GM12892 (cell line): Measurements from ENCODE around the gene DOK6.
"Not testable (repeated sequence)": the region's sequence is repeated elsewhere in the genome, so short reads cannot be mapped to it uniquely, and the experiment has no call there.

Source experiments
- DNase-seq: peaks from one replicate; pipeline ENCODE4 v3.0.0; 2011; ENCODE audit not compliant: insufficient read length
- FAIRE-seq: peaks from 2 replicates; lab custom pipeline; 2011; peaks lifted over from hg19 to GRCh38; lab: Jason Lieb, UNC
- POLR2A ChIP-seq: IDR thresholded peaks from 2 replicates; pipeline ENCODE4 v1.6.1; 2011; ENCODE audit warnings: low read depth, low read length, control low read depth
- POLR2AphosphoS5 ChIP-seq: IDR thresholded peaks from 2 replicates; pipeline ENCODE4 v1.6.1; 2011; ENCODE audit warnings: low read depth, low read length, control low read depth
- TAF1 ChIP-seq: IDR thresholded peaks from 2 replicates; pipeline ENCODE4 v1.6.1; 2011; ENCODE audit warnings: low read depth, mild to moderate bottlenecking, control low read depth, low read length, borderline replicate concordance

DOK6 gene

DNA sequence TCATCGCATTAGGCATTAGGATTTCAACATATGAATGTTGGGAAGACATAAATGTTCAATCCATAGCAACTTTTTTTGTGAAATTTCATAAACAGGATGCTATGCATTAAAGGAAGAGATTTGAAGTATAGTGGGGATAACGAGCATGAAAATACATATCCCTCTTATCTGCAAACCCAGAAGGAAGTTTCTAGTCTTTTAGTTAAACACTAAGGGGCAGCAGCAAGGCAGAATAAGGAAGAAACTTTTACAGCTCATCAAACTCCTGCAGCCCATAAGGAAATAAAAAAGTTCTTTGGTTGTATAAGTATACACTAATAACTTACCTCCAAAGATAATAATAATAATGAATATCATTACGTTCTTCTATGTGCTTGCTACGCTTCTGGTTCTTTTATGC, 465.5 kb downstream of the DOK6 start:
- FAIRE-seq (no peak), DNase-seq (no peak)
- no peak for TF ChIP-seq TAF1
- no peak for TF ChIP-seq POLR2AphosphoS5
- TF ChIP-seq POLR2A, result no peak

DNA sequence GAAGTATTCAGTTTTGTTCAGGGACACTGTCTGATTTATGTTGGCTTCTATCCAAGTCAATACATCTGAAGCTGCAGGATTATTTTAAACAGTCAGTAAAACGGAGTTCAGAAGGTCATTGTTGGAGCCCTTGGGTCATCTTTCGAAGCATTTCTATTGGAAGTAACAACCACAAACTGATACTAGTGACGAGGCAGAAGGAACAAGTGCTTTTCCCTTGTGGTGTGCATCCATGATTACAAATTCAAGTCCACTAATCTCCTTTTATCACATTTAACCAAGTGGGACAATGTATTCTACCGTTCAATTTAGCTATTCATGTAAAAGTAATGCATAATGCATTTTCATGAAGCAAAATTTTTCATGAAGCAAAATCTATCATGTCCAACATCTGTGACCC, 470.0 kb downstream of the DOK6 start:
- DNase-seq (no peak), FAIRE-seq (no peak)
- TF ChIP-seq TAF1 (no peak), POLR2A (no peak), POLR2AphosphoS5 (no peak)

DNA sequence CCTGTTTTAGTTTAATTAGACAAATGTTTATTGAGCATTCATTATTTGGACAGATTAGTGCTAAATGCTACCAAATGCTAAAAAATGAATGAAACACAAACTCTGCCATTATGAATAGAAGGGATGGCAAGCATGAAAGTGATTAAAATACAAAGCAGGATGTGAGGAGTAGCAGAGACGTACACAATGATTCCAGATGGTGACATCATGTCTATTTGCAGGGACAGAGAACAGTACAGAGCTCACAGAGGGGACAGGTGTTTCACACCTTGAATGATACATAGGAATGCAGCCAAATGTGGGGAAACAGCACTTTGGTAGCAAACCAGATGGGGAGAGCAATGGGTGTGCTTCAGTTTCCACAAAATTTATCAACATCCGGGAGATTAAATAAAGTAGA, 470.7 kb downstream of the DOK6 start:
- peak; percentile 48 for FAIRE-seq
- no peak for TF ChIP-seq TAF1
- no peak for DNase-seq

DNA sequence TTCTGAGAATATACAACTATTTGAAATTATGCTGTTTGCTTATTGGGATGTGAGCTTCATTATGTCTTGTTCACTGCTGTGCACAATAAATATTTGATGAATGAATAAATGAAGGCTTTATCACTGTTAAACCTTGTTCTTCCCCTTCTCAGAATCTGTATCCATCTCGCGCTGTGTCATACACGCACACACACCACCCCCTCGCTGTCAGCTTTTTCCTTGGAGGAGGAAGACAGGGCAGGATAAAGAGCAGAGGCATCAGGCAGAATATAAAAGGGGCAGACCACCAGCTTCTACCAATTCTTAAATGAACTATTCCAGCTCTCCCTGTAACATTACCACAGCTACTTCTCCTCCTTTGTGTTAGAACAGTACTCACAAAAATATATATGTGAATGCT, 472.0 kb downstream of the DOK6 start:
- DNase-seq, result no peak
- FAIRE-seq, result no peak
- TF ChIP-seq POLR2A, result no peak
- TF ChIP-seq POLR2AphosphoS5, result no peak
- TF ChIP-seq TAF1, result no peak

DNA sequence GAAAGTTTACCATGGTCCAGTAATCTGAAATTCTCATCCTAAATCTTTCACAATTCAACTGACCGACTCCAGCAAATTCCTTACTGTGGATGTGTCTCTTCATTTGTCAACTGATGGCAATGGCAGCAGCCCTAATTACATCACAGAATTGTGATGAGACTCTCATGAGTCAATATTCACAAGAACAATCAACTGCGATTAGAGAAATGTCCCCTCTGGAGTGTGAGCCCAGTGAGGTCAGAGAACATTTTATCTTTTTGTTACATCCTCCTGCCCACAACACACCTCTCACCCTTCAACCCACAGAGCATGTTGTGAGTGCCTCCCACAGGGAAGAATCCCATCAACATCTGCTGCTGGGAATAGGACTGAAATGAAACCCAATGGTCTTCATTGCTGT, 473.4 kb downstream of the DOK6 start:
- FAIRE-seq (no peak), DNase-seq (no peak)
- TF ChIP-seq POLR2AphosphoS5, result no peak
- no peak for TF ChIP-seq POLR2A
- TF ChIP-seq TAF1, result no peak

DNA sequence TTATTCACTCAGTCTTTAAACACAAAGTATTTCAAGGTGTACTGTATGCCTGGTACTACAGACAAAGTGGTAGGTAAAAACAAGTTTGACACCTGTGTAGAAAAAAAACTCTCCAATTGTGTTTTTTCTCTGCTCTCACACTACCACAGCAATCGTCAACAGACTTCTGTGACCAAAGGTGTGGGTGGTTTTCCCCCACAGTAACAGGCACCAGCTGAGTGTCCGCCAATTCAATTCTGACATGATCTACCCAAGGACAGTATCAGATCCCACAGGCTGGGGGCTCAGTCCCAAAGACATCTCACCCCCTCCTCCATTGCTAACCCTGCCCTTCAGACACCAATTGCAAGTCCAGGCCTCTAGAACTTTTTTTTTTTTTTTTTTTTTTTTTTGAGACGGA, 475.8 kb downstream of the DOK6 start:
- no peak for FAIRE-seq
- no peak for DNase-seq
- TF ChIP-seq POLR2A, result no peak
- no peak for TF ChIP-seq TAF1
- TF ChIP-seq POLR2AphosphoS5, result no peak

DNA sequence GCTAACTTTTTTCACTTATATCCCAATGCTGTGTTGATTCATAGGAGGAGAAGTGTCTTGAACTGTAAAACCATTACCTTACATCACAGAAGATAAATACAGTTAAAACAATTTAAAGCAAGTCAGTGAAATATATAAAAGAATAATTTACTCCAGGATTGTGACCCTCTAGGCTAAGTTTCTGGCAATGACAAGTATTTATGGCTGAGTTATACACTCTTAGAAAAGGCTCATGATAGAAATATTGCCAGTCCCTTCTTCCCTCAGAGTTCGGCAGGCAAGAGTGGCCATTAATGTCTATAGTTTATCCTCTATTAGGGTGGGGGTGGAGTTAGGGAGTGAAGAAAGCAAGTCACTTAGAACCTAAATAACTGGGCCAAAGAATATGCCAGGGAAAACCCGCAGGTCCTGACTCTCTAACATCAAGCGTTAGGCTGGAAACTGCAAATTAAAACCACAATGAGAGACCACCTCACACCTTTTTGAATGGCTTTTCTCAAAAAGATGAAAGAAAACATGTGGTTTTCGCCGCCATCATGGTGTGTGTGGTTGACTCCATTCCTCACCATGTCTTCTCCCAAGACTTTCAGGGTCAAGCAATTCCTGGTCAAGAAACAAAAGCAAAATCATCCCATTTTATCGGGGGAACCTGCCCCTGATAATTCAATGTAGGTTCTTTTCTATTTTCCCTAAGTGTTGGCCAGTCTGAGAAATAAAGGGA, 477.7 kb downstream of the DOK6 start:
- FAIRE-seq (no peak), DNase-seq (no peak)
- TF ChIP-seq POLR2A (no peak), POLR2AphosphoS5 (no peak), TAF1 (no peak)

DNA sequence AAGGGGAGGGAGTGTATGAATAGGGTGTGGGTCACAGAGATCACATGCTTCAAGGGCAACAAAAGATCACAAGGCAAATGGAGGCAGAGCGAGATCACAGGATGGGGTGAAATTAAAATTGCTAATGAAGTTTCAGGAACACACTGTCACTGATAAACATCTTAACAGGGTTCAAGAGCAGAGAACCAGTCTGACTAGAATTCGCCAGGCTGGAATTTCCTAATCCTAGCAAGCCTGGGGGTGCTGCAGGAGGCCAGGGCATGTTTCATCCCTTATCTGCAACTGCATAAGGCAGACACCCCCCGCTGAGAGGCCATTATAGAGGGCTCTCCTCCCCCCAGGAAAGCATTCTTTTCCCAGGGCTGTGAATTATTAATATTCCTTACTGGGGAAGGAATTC, 478.4 kb downstream of the DOK6 start:
- DNase-seq, FAIRE-seq: not testable (repeated sequence)

DNA sequence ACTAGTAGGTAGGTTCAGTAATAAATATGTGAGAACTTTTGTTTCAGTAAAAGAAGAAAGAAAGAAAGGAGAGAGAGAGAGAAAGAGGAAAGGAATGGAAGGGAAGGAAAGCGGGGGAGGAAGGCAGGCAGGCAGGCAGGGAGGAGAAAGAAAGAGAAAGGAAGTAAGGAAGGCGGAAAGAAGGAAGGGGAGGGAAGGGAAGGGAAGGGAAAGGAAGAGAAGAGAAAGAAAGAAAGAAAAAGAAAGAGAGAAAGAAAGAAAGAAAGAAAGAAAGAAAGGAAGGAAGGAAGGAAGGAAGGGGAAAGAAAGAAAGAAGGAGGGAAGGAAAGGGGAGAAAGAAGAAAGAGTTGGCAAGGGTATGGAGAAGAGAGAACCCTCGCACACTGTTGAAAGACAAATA, 479.4 kb downstream of the DOK6 start:
- DNase-seq (no peak), FAIRE-seq (no peak)
- TF ChIP-seq POLR2A (no peak), POLR2AphosphoS5 (no peak), TAF1 (no peak)

DNA sequence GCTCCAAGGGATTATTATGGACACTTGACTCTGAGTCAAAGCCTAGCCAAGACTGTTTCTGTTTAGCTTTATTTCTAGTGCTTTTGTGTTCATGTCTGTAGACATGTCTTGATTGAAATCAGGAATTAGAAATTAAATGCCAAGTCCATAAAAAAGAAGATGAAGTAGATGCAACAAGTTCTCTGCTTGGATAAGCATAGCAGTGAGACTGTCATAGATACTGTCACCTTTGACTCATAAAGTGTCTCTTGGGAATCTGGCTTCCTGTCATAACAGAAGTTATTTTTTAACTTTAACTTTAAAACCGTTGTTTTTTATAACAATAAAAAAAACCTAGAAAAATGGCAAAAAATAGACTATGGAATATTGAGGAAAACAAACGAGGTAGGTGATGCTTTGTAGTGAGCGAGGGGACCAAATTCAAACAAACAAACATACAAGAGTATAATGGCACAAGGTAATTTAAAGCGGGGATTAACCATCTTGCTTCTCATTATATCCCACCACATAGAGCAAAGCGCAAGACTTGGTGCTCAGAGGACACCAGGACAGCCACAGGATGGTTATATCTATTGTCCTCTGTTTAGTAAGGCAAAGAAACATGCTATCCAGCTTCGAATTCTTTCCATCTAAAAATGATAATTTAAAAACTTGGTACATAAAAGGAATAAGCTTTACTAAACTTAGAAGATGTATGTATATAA, 482.4 kb downstream of the DOK6 start:
- no peak for TF ChIP-seq POLR2AphosphoS5
- TF ChIP-seq POLR2A, result no peak
- TF ChIP-seq TAF1, result no peak
- FAIRE-seq, result peak; percentile 5
- no peak for DNase-seq

DNA sequence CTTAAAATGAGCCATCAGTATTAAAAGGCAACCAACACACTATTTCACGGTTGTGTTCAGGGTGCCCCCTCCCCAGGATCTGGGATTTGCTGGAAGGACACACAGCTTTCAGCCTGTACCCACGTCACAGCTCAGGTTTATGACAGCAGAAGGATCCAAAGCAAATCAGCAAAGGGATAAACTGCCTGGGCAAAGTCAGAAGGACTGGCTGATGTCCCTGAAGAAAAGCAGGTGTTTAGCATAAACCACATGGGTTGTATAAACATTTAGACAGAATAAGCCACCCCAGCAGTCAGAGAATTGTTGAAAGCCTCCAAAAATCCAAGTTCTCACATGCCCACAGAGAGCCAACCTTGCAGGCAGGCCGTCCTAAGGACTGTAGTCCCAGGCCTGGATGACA, 483.1 kb downstream of the DOK6 start:
- DNase-seq (no peak), FAIRE-seq (no peak)
- no peak for TF ChIP-seq POLR2A
- TF ChIP-seq TAF1, result no peak
- no peak for TF ChIP-seq POLR2AphosphoS5

DNA sequence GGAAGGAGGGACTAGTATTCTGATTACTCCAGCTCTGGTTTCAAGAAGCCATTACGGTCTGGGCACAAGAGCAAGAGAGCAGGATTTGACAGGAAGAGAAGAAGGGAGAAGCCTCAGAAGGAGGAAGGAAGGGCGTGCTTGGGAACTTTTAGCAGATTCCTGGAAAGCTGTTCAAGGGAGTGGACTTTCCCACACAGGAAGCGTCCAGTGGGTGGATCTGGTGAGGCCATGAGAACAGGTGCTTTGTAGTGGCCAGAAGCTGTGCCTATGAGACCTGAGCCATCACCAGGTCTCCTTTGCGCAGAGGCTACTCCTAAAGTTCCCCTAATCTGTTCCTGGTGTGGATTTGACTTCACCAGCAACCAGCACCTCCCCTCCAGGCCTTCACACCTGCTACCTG, 484.7 kb downstream of the DOK6 start:
- TF ChIP-seq TAF1, result no peak
- TF ChIP-seq POLR2A, result no peak
- no peak for TF ChIP-seq POLR2AphosphoS5
- DNase-seq (no peak), FAIRE-seq (no peak)
